K562 (cell line): ENCODE measurements around the gene POU3F1. TPM values are rescaled to one million over a fixed set of nuclear protein-coding genes. Genes with fewer than 3 reads are reported as not detected.

Experiments
- ARID4B ChIP-seq: sonication (generic); formaldehyde crosslinking; IDR thresholded peaks from 2 replicates; pipeline ENCODE4 v1.8.0; 2022; ENCODE audit warnings: mild to moderate bottlenecking, missing genetic modification reagents
- BCLAF1 ChIP-seq, 2 experiments: fragments of 450-650 bp in 1 of 2; IDR thresholded peaks; 2 replicates each; pipeline ENCODE4 v1.6.1; 2011 to 2017; ENCODE audit warnings: low read depth in 2 of 2, antibody characterized with exemption in 1 of 2, borderline replicate concordance in 1 of 2, low read length in 1 of 2, mild to moderate bottlenecking in 1 of 2, mixed read lengths in 1 of 2; ENCODE audit not compliant: control insufficient read depth in 1 of 2
- DPF2 ChIP-seq: fragments of 450-650 bp; IDR thresholded peaks from 2 replicates; pipeline ENCODE4 v1.6.1; 2016
- ELF4 ChIP-seq: fragments of 450-650 bp; formaldehyde crosslinking; IDR thresholded peaks from 2 replicates; pipeline ENCODE4 v1.4.0; 2022; ENCODE audit warnings: missing genetic modification characterization
- EZH2 ChIP-seq: IDR thresholded peaks from 2 replicates; pipeline ENCODE4 v1.6.1; 2012; ENCODE audit warnings: low read depth, mild to moderate bottlenecking, inconsistent platforms, low read length, borderline replicate concordance
- FOSL1 ChIP-seq: fragments of 200-800 bp; sonication (Bioruptor generic); conservative IDR thresholded peaks from 2 replicates; pipeline ENCODE4 v1.6.1; 2016; ENCODE audit warnings: missing genetic modification characterization, missing compliant biosample characterization
- HDAC3 ChIP-seq: fragments of 450-650 bp; IDR thresholded peaks from 2 replicates; pipeline ENCODE4 v1.6.1; 2018; ENCODE audit warnings: borderline replicate concordance, mild to moderate bottlenecking, moderate library complexity; ENCODE audit not compliant: partially characterized antibody
- ID3 ChIP-seq, 2 experiments: fragments of 250-450 bp in 1 of 2; fragments of 450-650 bp in 1 of 2; sonication (Bioruptor Pico) in 1 of 2; IDR thresholded peaks; 2 replicates each; pipeline versions ENCODE4 v1.6.1 to v1.8.0; 2016 to 2021; ENCODE audit warnings: mild to moderate bottlenecking in 2 of 2, moderate library complexity in 2 of 2, missing compliant biosample characterization in 1 of 2, missing genetic modification characterization in 1 of 2
- PATZ1 ChIP-seq: fragments of 250-450 bp; sonication (Bioruptor Pico); IDR thresholded peaks from 2 replicates; pipeline ENCODE4 v1.5.0; 2020; ENCODE audit warnings: mild to moderate bottlenecking, borderline replicate concordance
- RBM22 ChIP-seq: fragments of 200-400 bp; formaldehyde crosslinking; IDR thresholded peaks from 2 replicates; pipeline ENCODE4 v1.6.1; 2018; ENCODE audit warnings: low read length, low read depth; ENCODE audit not compliant: poor library complexity, severe bottlenecking
- ZBTB34 ChIP-seq: fragments of 250-450 bp; sonication (Bioruptor Pico); IDR thresholded peaks from 2 replicates; pipeline ENCODE4 v1.8.0; 2021; ENCODE audit warnings: mild to moderate bottlenecking, moderate library complexity
- ZNF696 ChIP-seq: fragments of 250-450 bp; sonication (Bioruptor Pico); conservative IDR thresholded peaks from 2 replicates; pipeline ENCODE4 v1.4.0; 2020; ENCODE audit warnings: mild to moderate bottlenecking, moderate library complexity
- ZNF707 ChIP-seq: fragments of 250-450 bp; sonication (Bioruptor Pico); conservative IDR thresholded peaks from 2 replicates; pipeline ENCODE4 v1.8.0; 2022; ENCODE audit warnings: inconsistent platforms, mild to moderate bottlenecking, moderate library complexity
- polyA plus RNA-seq, 8 experiments: library from polyadenylated mRNA; depleted of rRNA in 4 of 8; stranded (reverse) in 5 of 8; unstranded in 3 of 8; fragments of >200 nt; fragmentation: Nextera tagmentation in 2 of 8; fragmentation: Illumina TruSeq in 1 of 8; extraction: Ambion mirVana in 2 of 8; extraction: Trizol in 1 of 8; gene quantifications; 2 replicates each; pipeline versions ENCODE4 v1.2.1 to v1.2.3, GENCODE V29; 2011 to 2014; ENCODE audit warnings: inconsistent platforms in 1 of 8, missing spikeins in 1 of 8
- total RNA-seq, 7 experiments: library from RNA; depleted of rRNA in 6 of 7; stranded (reverse); fragments of >200 nt in 6 of 7; fragmentation: Illumina TruSeq in 2 of 7; extraction: Trizol in 2 of 7; gene quantifications; 2 replicates each; pipeline versions ENCODE4 v1.2.1 to v1.2.3, GENCODE V29; 2011 to 2021; ENCODE audit warnings: low replicate concordance in 1 of 7

POU3F1 gene
- total and polyA plus RNA-seq, 9 of the 15 experiments (the other 6 are each of a cell fraction or from before 2014, with no cell fraction given), result 0.09 TPM; not detected in 8

- TF ChIP-seq PATZ1 (CRISPR knock-in tag) (0 out of 2 replicates have a peak, but pooled peaks have one; percentile 49), RBM22 (no peak), DPF2 (no peak; the same call in 1 of the 2 replicates), ZBTB34 (CRISPR knock-in tag) (peak; percentile 92), FOSL1 (peak; percentile 74), ZNF696 (CRISPR knock-in tag) (no peak), ZNF707 (peak; percentile 82), ARID4B (CRISPR knock-in tag) (peak; percentile 94), ELF4 (CRISPR knock-in tag) (peak; percentile 79), BCLAF1 (IDR thresholded peaks at IDR 0.05; ENCODE audit: borderline replicate concordance in 1 of 2, control insufficient read depth in 1 of 2, low read depth in 2 of 2, low read length in 1 of 2) (peak in 1 of 2 experiments; percentile 89; a peak in 2 of 4 replicates), EZH2 (no peak), HDAC3 (no peak), ID3 (CRISPR knock-in tag; IDR thresholded peaks at IDR 0.05) (peak; percentile 65; the same call in 1 of the 2 replicates), ID3 (tag; IDR thresholded peaks at IDR 0.05) (peak; percentile 97)
Measured at GRCh38 chr1:38012363-38013226, 34.0 kb downstream of the POU3F1 start, which contains the start of gene UTP11 (continued).
